H9 (cell line): ENCODE results near the gene DCTN3. TPM values are rescaled to one million over a fixed set of nuclear protein-coding genes. Genes with fewer than 3 reads are reported as not detected.

ENCODE experiments used
- DNase-seq: peaks from one replicate; pipeline ENCODE4 v3.0.0-alpha.2; 2017
- H2AFZ ChIP-seq: one replicate; pipeline ENCODE4 v1.6.1; 2013; ENCODE audit warnings: mild to moderate bottlenecking, low read length, control low read depth, moderate library complexity
- H2AK5ac ChIP-seq: 2 replicates; pipeline ENCODE4 v1.6.1; 2013; ENCODE audit warnings: low read length, control low read depth, mixed read lengths; ENCODE audit not compliant: insufficient read length
- H2BK120ac ChIP-seq: one replicate; pipeline ENCODE4 v1.6.1; 2013; ENCODE audit warnings: low read depth, mild to moderate bottlenecking, low read length, control low read depth, inconsistent platforms; ENCODE audit not compliant: poor library complexity, severe bottlenecking
- H2BK12ac ChIP-seq: 2 replicates; pipeline ENCODE4 v1.6.1; 2013; ENCODE audit warnings: low read length, control low read depth, mixed read lengths, low read depth; ENCODE audit not compliant: insufficient read length
- H2BK15ac ChIP-seq: 2 replicates; pipeline ENCODE4 v1.6.1; 2013; ENCODE audit warnings: low read depth, low read length, control low read depth
- H2BK20ac ChIP-seq: one replicate; pipeline ENCODE4 v1.6.1; 2013; ENCODE audit warnings: low read depth, mild to moderate bottlenecking, low read length, control low read depth, inconsistent platforms; ENCODE audit not compliant: poor library complexity, severe bottlenecking
- H2BK5ac ChIP-seq: 2 replicates; pipeline ENCODE4 v1.6.1; 2013; ENCODE audit warnings: low read length, control low read depth, mixed read lengths; ENCODE audit not compliant: insufficient read length
- H3K14ac ChIP-seq: 2 replicates; pipeline ENCODE4 v1.6.1; 2013; ENCODE audit warnings: low read length, control low read depth; ENCODE audit not compliant: insufficient read depth
- H3K18ac ChIP-seq: 2 replicates; pipeline ENCODE4 v1.6.1; 2013; ENCODE audit warnings: low read depth, mild to moderate bottlenecking, mixed read lengths, low read length, control low read depth; ENCODE audit not compliant: insufficient read length
- H3K23ac ChIP-seq: 2 replicates; pipeline ENCODE4 v1.6.1; 2013; ENCODE audit warnings: low read length, control low read depth, mixed read lengths, low read depth; ENCODE audit not compliant: insufficient read length
- H3K23me2 ChIP-seq: 2 replicates; pipeline ENCODE4 v1.6.1; 2013; ENCODE audit warnings: low read depth, mild to moderate bottlenecking, mixed read lengths, low read length, control low read depth; ENCODE audit not compliant: insufficient read length, poor library complexity, severe bottlenecking
- H3K27ac ChIP-seq: 2 replicates; pipeline ENCODE4 v1.5.1; 2013; ENCODE audit warnings: low read length, control low read depth, mixed read lengths, low read depth; ENCODE audit not compliant: insufficient read length
- H3K27me3 ChIP-seq: 2 replicates; pipeline ENCODE4 v1.6.1; 2013; ENCODE audit warnings: low read length, control low read depth, inconsistent platforms; ENCODE audit not compliant: insufficient read depth
- H3K4ac ChIP-seq: 2 replicates; pipeline ENCODE4 v1.6.1; 2013; ENCODE audit warnings: low read depth, mild to moderate bottlenecking, control low read depth, inconsistent platforms, low read length, moderate library complexity
- H3K4me1 ChIP-seq: 2 replicates; pipeline ENCODE4 v1.6.1; 2013; ENCODE audit warnings: low read length, control low read depth, inconsistent platforms; ENCODE audit not compliant: insufficient read depth
- H3K4me2 ChIP-seq: 2 replicates; pipeline ENCODE4 v1.6.1; 2013; ENCODE audit warnings: low read length, control low read depth, mixed read lengths; ENCODE audit not compliant: insufficient read length, insufficient read depth
- H3K56ac ChIP-seq: 2 replicates; pipeline ENCODE4 v1.6.1; 2013; ENCODE audit warnings: low read depth, mild to moderate bottlenecking, mixed read lengths, low read length, control low read depth; ENCODE audit not compliant: insufficient read length
- H3K79me1 ChIP-seq: 2 replicates; pipeline ENCODE4 v1.6.1; 2013; ENCODE audit warnings: low read depth, mild to moderate bottlenecking, moderate library complexity, low read length, control low read depth, inconsistent platforms; ENCODE audit not compliant: insufficient read depth, poor library complexity, severe bottlenecking
- H3K79me2 ChIP-seq: 2 replicates; pipeline ENCODE4 v1.6.1; 2013; ENCODE audit warnings: low read length, control low read depth, inconsistent platforms; ENCODE audit not compliant: insufficient read depth
- H3K9ac ChIP-seq: 2 replicates; pipeline ENCODE4 v1.6.1; 2013; ENCODE audit warnings: low read length, control low read depth, mixed read lengths; ENCODE audit not compliant: insufficient read length; ENCODE audit errors: extremely low read depth
- H3K9me3 ChIP-seq: one replicate; pipeline ENCODE4 v1.6.1; 2013; ENCODE audit warnings: low read depth, low read length, inconsistent platforms; ENCODE audit not compliant: control insufficient read depth
- H3T11ph ChIP-seq: one replicate; pipeline ENCODE4 v1.6.1; 2013; ENCODE audit warnings: mild to moderate bottlenecking, low read length, control low read depth, inconsistent platforms
- H4K20me1 ChIP-seq: one replicate; pipeline ENCODE4 v1.6.1; 2013; ENCODE audit not compliant: control insufficient read depth, insufficient read length, insufficient read depth
- H4K5ac ChIP-seq: 2 replicates; pipeline ENCODE4 v1.6.1; 2013; ENCODE audit warnings: low read depth, mild to moderate bottlenecking, mixed read lengths, low read length, control low read depth; ENCODE audit not compliant: insufficient read length
- H4K8ac ChIP-seq: replicated peaks from 2 replicates; pipeline ENCODE4 v1.6.1; 2013; ENCODE audit warnings: low read length, control low read depth, mixed read lengths, low read depth; ENCODE audit not compliant: insufficient read length
- H4K91ac ChIP-seq: 2 replicates; pipeline ENCODE4 v1.6.1; 2013; ENCODE audit warnings: low read depth, mild to moderate bottlenecking, moderate library complexity, mixed read lengths, low read length, control low read depth; ENCODE audit not compliant: insufficient read length
- H3K27ac Mint-ChIP-seq, 3 experiments: 2 replicates in 2 of 3; 3 replicates in 1 of 3; pipeline ENCODE4 v1.8.0; 2020 to 2021; ENCODE audit warnings: mixed read lengths in 3 of 3, mild to moderate bottlenecking in 1 of 3, moderate library complexity in 1 of 3
- H3K27me3 Mint-ChIP-seq: 2 replicates; pipeline ENCODE4 v1.8.0; 2021; ENCODE audit warnings: low read depth, mild to moderate bottlenecking, moderate library complexity, mixed read lengths
- H3K36me3 Mint-ChIP-seq, 3 experiments: 2 replicates in 2 of 3; 3 replicates in 1 of 3; pipeline ENCODE4 v1.8.0; 2020 to 2021; ENCODE audit warnings: low read depth in 3 of 3, mixed read lengths in 3 of 3; ENCODE audit not compliant: insufficient read depth in 1 of 3
- H3K4me1 Mint-ChIP-seq, 2 experiments: 2 replicates each; pipeline ENCODE4 v1.8.0; 2020; ENCODE audit warnings: mixed read lengths in 2 of 2
- H3K4me3 Mint-ChIP-seq, 2 experiments: 2 replicates in 1 of 2; 3 replicates in 1 of 2; pipeline ENCODE4 v1.8.0; 2020 to 2021; ENCODE audit warnings: mild to moderate bottlenecking in 2 of 2, mixed read lengths in 2 of 2, moderate library complexity in 1 of 2
- H3K9me3 Mint-ChIP-seq, 2 experiments: 2 replicates in 1 of 2; 3 replicates in 1 of 2; pipeline ENCODE4 v1.8.0; 2020; ENCODE audit warnings: mild to moderate bottlenecking in 2 of 2, mixed read lengths in 2 of 2, moderate library complexity in 1 of 2
- CTCF ChIP-seq: fragments of 200-600 bp; sonication (generic); conservative IDR thresholded peaks from 3 replicates; pipeline ENCODE4 v1.8.0; 2021; ENCODE audit warnings: antibody characterized with exemption, mild to moderate bottlenecking
- WGBS: extraction: QIAGEN DNeasy Blood & Tissue Kit; methylation state at CpG from one replicate; pipeline ENCODE4 v1.1.7; 2013; ENCODE audit warnings: missing lambda C conversion rate, low lambda C conversion rate, mixed read lengths; ENCODE audit not compliant: insufficient read length; ENCODE audit errors: extremely low coverage; 5-methylcytosine and 5-hydroxymethylcytosine counted together
- total RNA-seq: library from RNA; stranded (reverse); gene quantifications from 2 replicates; pipeline ENCODE4 v1.2.1, GENCODE V29; 2021

DCTN3 gene
- total RNA-seq, 1 experiment from 2014 or later, result 40.0 TPM

- Histone ChIP-seq H3K4me2 (no peak within 1 kb of the TSS), H2BK12ac (no peak within 1 kb of the TSS), H3T11ph (no peak within 1 kb of the TSS), H2BK120ac (no peak within 1 kb of the TSS), H3K9ac (no peak within 1 kb of the TSS), H3K56ac (no peak within 1 kb of the TSS), H3K9me3 (no peaks in the 10 kb centered on the region), H4K20me1 (no peaks in the 10 kb centered on the region), H3K23ac (no peak within 1 kb of the TSS), H4K5ac (no peak within 1 kb of the TSS), H4K8ac (no peak within 1 kb of the TSS), H2AFZ (no peak within 1 kb of the TSS), H3K4ac (no peak within 1 kb of the TSS), H3K4me1 (no peaks in the 10 kb centered on the region), H2BK20ac (no peak within 1 kb of the TSS), H2AK5ac (no peak within 1 kb of the TSS), H3K23me2 (peaks cover 13% of the 10 kb centered on the region), H3K27me3 (no peaks in the 10 kb centered on the region), H3K79me2 (no peaks in the 10 kb centered on the region), H3K18ac (no peak within 1 kb of the TSS), H4K91ac (no peak within 1 kb of the TSS), H3K79me1 (no peaks in the 10 kb centered on the region), H3K27ac (no peak within 1 kb of the TSS), H2BK15ac (no peak within 1 kb of the TSS), H3K14ac (no peak within 1 kb of the TSS), H2BK5ac (no peak within 1 kb of the TSS)
- H3K9me3 Mint-ChIP-seq, result no peaks in the 10 kb centered on the region
- no peak within 1 kb of the TSS; a peak in 1 of 5 replicates for H3K4me3 Mint-ChIP-seq
- peaks cover 1% of the 10 kb centered on the region; the same call in 1 of the 2 replicates for H3K27me3 Mint-ChIP-seq
- no peak for TF ChIP-seq CTCF
- no peak for DNase-seq
- no CpG with 5 or more reads among the region's 4 CpGs for WGBS
- peak within 1 kb of the TSS in 1 of 3 experiments; percentile 23; a peak in 3 of 7 replicates for H3K27ac Mint-ChIP-seq
- H3K36me3 Mint-ChIP-seq, result peaks cover 2 to 5% (median 3%) of the 10 kb centered on the region in 3 experiments; a peak in 5 of 7 replicates
- H3K4me1 Mint-ChIP-seq, result peaks cover 7 to 8% of the 10 kb centered on the region in 2 experiments
Measured at GRCh38 chr9:34662526-34663302, 42.4 kb upstream of the DCTN3 start, which contains the start of gene CCL27. Gene CCL27, minus strand, starts transcription at chr9:34662657. Its CDS starts 24 bp downstream, at chr9:34662633.
